GM19395 (cell line): ENCODE measurements around the gene NDUFAF5.

ENCODE experiments used
- ATAC-seq: cut with Tn5 transposase; IDR thresholded peaks from one replicate; pipeline ENCODE4 v1.9.1; 2021; ENCODE audit warnings: mild to moderate bottlenecking, moderate library complexity; ENCODE audit not compliant: unreplicated experiment

NDUFAF5 gene

DNA sequence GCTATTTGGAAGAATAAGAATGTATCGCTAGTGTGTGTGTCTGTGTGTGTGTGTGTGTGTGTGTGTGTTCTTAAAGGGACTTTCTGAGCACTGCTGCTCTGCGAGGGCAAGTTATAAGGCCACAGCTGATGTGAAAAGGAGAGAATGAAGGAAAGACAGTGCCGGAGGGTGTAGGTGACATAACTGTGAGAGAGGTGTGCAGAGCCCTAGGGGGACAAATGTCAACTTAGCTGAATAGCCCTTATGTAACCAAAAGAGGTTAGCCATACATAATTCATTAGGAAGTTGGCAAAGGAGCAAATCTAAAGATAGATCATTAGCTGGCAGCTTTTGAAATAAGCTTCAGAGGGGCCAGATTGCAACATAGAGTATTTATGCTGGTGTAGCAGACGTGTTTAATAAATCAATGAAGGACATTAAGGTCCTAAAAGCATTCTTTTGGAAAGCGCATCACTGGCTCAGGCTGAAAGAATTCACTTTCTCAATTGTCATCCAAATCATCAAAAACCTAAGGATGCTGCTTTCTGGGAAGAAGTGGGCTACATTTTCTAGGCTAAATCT lies 81.0 kb downstream of the NDUFAF5 start:
- ATAC-seq, result no peak

DNA sequence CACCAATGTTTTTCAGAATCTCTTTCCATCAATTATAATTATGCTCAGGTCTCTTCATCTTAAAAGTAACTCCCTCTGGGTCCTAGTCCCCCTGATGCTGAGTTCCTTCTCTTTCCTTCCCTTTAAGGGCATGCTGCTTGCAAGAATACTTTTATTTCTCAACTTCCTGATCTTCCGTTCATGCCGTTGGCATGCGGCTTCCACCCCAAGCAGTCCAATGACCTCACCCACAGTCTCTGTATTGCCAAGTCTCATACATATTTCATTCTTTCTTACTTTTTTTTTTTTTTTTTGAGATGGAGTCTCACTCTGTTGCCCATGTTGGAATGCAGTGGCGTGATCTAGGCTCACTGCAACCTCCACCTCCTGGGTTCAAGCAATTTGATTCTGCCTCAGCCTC lies 83.5 kb downstream of the NDUFAF5 start:
- ATAC-seq, result no peak

DNA sequence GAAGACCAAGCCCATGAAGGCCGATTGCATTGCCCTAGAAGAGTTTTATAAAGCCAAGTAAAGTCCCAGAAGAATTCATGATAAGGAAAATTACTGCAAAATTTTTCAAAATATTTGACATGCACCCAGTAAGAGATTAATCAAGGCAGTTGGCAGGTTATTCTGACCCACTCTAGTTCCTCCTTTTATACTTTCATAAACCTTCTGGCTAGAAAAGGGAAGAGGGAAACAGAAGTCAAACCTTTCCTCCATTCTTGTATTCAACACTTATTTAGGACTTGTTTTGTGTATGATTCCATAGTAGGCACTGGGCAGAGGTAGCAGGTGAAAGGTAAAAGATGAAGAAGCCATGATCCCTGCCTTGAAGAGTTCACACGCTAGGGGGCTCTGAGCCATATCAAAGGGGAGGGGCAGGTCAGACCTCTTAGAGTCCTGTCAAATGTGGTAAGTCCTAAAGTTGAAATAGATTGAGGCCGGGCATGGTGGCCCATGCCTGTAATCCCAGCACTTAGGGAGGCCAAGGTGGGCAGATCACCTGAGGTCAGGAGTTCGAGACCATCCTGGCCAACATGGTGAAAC lies 85.4 kb downstream of the NDUFAF5 start:
- ATAC-seq, result no peak
